Measurements from ENCODE around the gene IQCK. TPM values are rescaled to one million over a fixed set of nuclear protein-coding genes. Genes with fewer than 3 reads are reported as not detected.

Gene IQCK
- total and polyA plus RNA-seq, 11 donors = 5.6 to 17.4 (median 9.0) TPM

DNA sequence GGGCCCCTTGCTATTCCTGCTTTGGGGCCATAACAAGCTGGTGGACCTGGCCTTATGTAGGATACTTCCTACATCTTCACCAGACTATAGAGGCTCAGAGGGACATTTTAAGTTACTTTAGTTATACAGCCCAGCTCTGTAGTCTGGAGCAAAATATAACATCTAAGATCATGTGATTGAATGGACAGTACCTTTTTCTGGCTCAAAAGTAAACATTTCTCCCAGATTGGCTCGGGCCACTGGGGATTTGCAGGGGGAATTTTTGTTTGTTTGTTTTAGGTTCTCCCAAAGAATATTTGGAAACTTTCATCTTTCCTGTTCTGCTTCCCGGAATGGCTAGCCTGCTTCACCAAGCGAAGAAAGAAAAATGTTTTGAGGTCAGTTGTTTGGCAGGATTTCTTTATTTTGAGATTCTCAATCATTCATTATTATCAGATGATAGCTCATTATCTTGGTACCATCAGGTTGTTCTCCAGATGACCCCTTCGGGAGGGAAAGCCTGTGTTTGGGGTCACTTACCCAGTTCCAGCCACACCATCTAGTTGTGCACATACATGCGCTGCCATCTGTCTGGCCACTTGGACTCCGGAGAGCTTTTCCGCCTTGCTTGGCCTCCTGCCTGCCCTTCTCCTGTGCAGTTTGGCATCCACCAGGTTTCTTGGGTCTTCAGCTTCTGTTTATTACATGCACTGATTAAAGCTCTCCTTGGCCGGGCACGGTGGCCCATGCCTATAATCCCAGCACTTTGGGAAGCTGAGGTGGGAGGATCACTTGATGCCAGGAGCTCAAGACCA, 17.2 kb downstream of the IQCK start:
- TF ChIP-seq, protein P1, sequence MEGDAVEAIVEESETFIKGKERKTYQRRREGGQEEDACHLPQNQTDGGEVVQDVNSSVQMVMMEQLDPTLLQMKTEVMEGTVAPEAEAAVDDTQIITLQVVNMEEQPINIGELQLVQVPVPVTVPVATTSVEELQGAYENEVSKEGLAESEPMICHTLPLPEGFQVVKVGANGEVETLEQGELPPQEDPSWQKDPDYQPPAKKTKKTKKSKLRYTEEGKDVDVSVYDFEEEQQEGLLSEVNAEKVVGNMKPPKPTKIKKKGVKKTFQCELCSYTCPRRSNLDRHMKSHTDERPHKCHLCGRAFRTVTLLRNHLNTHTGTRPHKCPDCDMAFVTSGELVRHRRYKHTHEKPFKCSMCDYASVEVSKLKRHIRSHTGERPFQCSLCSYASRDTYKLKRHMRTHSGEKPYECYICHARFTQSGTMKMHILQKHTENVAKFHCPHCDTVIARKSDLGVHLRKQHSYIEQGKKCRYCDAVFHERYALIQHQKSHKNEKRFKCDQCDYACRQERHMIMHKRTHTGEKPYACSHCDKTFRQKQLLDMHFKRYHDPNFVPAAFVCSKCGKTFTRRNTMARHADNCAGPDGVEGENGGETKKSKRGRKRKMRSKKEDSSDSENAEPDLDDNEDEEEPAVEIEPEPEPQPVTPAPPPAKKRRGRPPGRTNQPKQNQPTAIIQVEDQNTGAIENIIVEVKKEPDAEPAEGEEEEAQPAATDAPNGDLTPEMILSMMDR (IDR thresholded peaks at IDR 0.05) = no peak
- no peak for TF ChIP-seq POLR2A (IDR thresholded peaks at IDR 0.05)
- DNase-seq (peak in 2 of 5 donors; percentile 46 to 62), ATAC-seq (peak in 3 of 4 donors; percentile 23 to 68 (median 46))
- Histone ChIP-seq H3K36me3 (peaks cover 0 to 20% (median 0%) of the 10 kb centered on the region in 9 donors), H3K27me3 (no peaks in the 10 kb centered on the region), H3K4me3 (no peak overlapping the region), H3K9me3 (no peaks in the 10 kb centered on the region), H3K4me1 (peaks cover 0 to 36% (median 16%) of the 10 kb centered on the region in 12 donors), H3K27ac (peak overlapping the region in 9 of 12 donors; percentile 4 to 75 (median 48))
- WGBS, 4 donors = 36 to 62% (median 45%) methylated on average over 9 of the region's 9 CpGs
- intact Hi-C loops (cut with DNase I) = loop anchor here in 1 of 10 donors (5.0 kb wide), 1 partner anchor 93 kb away; no protein-coding TSS in a partner anchor

DNA sequence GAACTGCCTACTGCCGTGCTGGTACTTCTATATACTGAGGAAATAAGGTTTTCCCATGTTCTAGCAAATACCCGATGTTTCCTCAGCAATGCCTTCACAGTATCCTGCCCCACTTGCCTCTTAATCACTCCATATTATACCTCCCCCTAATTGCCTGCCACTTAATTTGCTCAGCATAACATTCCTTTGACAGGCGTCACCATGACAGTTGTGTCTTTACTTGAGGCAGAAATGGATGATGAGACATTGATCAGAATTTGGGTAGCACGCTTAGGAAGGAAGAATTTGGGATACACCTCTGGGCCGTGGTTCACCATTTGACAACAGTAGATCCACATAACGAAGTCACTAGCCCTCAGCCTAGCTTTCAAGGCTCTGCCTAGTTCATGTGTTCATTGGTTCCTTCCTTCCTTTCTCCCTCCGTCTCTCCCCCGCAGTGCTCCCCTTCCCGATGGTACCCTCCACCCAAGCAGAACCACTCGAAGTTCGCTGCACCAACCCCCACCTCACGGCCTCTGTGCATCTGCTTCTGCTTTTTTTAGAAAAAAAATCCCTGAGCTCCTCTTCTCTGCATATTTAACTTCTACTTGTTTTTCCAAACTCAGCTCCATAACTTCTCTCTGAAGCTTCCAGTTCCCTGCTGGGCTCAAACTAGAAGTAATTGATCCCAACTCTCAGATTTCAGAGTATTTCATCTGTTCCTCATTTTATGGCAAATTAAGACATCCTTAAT, 19.4 kb downstream of the IQCK start:
- no peaks in the 10 kb centered on the region for H3K9me3 ChIP-seq
- no peaks in the 10 kb centered on the region for H3K27me3 ChIP-seq
- ATAC-seq (peak in 2 of 4 donors; percentile 39), DNase-seq (peak in 2 of 5 donors; percentile 24 to 61)
- TF ChIP-seq, protein P1 (IDR thresholded peaks at IDR 0.05) = no peak
- TF ChIP-seq POLR2A (IDR thresholded peaks at IDR 0.05) = no peak
- H3K36me3 ChIP-seq = peaks cover 0 to 20% (median 0%) of the 10 kb centered on the region in 9 donors
- H3K4me3 ChIP-seq = no peak overlapping the region
- WGBS, 4 donors = 81 to 87% (median 84%) methylated on average over 12 of the region's 12 CpGs
- peaks cover 0 to 37% (median 16%) of the 10 kb centered on the region in 12 donors for H3K4me1 ChIP-seq
- peak overlapping the region in 1 of 12 donors; percentile 27 for H3K27ac ChIP-seq
- intact Hi-C loops (cut with DNase I) = loop anchor here in 1 of 10 donors (5.0 kb wide), 1 partner anchor 95 kb away; no protein-coding TSS in a partner anchor

DNA sequence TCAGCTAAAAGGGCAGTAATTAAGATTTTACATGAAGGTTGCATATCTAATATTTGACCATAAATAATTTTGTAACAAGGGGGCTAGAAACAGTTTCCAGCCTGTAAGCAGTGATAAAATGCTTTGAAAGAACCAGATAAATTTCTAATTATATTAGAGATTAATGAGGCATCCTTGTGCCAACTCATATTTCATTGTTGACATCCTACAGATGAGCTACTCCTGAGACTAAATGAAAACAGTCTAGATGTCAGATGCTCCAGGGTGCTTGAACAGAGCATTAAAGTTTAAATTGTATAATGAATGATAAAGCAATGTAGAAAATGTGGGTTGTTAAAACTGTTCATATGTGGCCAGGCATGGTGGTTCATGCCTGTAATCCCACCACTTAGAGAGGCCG, 23.3 kb downstream of the IQCK start:
- H3K9me3 ChIP-seq = no peaks in the 10 kb centered on the region
- H3K36me3 ChIP-seq = peaks cover 0 to 10% (median 0%) of the 10 kb centered on the region in 9 donors
- no peak overlapping the region for H3K4me3 ChIP-seq
- intact Hi-C loops (cut with DNase I) = no loop called here
- peak overlapping the region in 1 of 12 donors; percentile 4 for H3K27ac ChIP-seq
- H3K27me3 ChIP-seq = no peaks in the 10 kb centered on the region
- WGBS, 4 donors = 94 to 100% (median 95%) methylated on average over 1 of the region's 1 CpG
- ATAC-seq (no peak), DNase-seq (no peak)
- TF ChIP-seq, protein P1 (IDR thresholded peaks at IDR 0.05) = no peak
- TF ChIP-seq POLR2A (IDR thresholded peaks at IDR 0.05) = no peak
- peaks cover 0 to 15% (median 5%) of the 10 kb centered on the region in 12 donors for H3K4me1 ChIP-seq

DNA sequence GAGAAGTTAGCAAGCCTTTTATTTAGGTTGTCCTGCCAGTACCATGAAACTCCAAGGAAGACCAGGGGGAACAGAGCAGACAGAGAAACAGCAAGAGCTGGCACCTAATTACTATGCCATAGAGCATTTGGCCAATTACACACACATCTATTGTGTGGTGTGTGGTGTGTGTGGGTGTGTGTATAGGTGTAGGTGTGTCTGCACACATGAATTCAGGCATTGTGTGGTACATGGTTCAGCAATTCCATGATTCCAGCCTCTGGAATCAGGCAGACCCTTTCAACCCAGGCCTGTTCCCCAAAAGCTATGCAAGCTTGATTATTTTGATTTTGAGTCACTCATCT, 25.7 kb downstream of the IQCK start:
- TF ChIP-seq, protein P1 (IDR thresholded peaks at IDR 0.05) = no peak
- no peak for TF ChIP-seq POLR2A (IDR thresholded peaks at IDR 0.05)
- DNase-seq = no peak
- Histone ChIP-seq H3K4me3 (no peak overlapping the region), H3K27me3 (no peaks in the 10 kb centered on the region), H3K9me3 (no peaks in the 10 kb centered on the region), H3K4me1 (peaks cover 0 to 28% (median 9%) of the 10 kb centered on the region in 12 donors), H3K36me3 (peaks cover 0 to 3% (median 0%) of the 10 kb centered on the region in 9 donors), H3K27ac (no peak overlapping the region)
- ATAC-seq = no peak
- intact Hi-C loops (cut with DNase I) = no loop called here

All from heart left ventricle (tissue), 16 donors.